Stimulated activated CD8-positive, alpha-beta memory T cell treated with anti-CD3 and anti-CD28 coated beads, Interleukin-15, amount 100 ng/mL, for 48 hours (primary cell): ENCODE measurements around the gene HERC3.

Experiments
- DNase-seq, 2 donors: peaks; one replicate each; pipeline ENCODE4 v3.0.0-alpha.2; 2020; ENCODE audit warnings: low read depth in 2 of 2

Gene HERC3

GRCh38 chr4:88720451-88721428 lies 128.5 kb downstream of the HERC3 start:
- DNase-seq: no peak

- no peak for DNase-seq
Observed at GRCh38 chr4:88722276-88722780, 130.0 kb downstream of the HERC3 start.

GRCh38 chr4:88722828-88723227 lies 130.5 kb downstream of the HERC3 start:
- no peak for DNase-seq

- no peak for DNase-seq
Observed at GRCh38 chr4:88724406-88724805, 132.1 kb downstream of the HERC3 start.

GRCh38 chr4:88725143-88725542 lies 132.9 kb downstream of the HERC3 start:
- no peak for DNase-seq

- DNase-seq: no peak
Observed at GRCh38 chr4:88725986-88726385, 133.7 kb downstream of the HERC3 start.

GRCh38 chr4:88728146-88728545 lies 135.9 kb downstream of the HERC3 start:
- no peak for DNase-seq

GRCh38 chr4:88729146-88729760 lies 137.0 kb downstream of the HERC3 start:
- DNase-seq: no peak

- DNase-seq: no peak
Observed at GRCh38 chr4:88730811-88731210, 138.5 kb downstream of the HERC3 start.

GRCh38 chr4:88731381-88731780 lies 139.1 kb downstream of the HERC3 start:
- no peak for DNase-seq

GRCh38 chr4:88732714-88733368 lies 140.6 kb downstream of the HERC3 start:
- no peak for DNase-seq

GRCh38 chr4:88734403-88734949 lies 142.2 kb downstream of the HERC3 start:
- DNase-seq: no peak

- no peak for DNase-seq
Observed at GRCh38 chr4:88735564-88735963, 143.3 kb downstream of the HERC3 start.

- DNase-seq: no peak
Observed at GRCh38 chr4:88736264-88736663, 144.0 kb downstream of the HERC3 start.

GRCh38 chr4:88737307-88737941 lies 145.1 kb downstream of the HERC3 start:
- DNase-seq: no peak

GRCh38 chr4:88738180-88738579 lies 145.9 kb downstream of the HERC3 start:
- no peak for DNase-seq

GRCh38 chr4:88742561-88742960 lies 150.3 kb downstream of the HERC3 start:
- DNase-seq: no peak

- no peak for DNase-seq
Observed at GRCh38 chr4:88743696-88744095, 151.4 kb downstream of the HERC3 start.

GRCh38 chr4:88744609-88745008 lies 152.3 kb downstream of the HERC3 start:
- no peak for DNase-seq

- DNase-seq: no peak
Observed at GRCh38 chr4:88745175-88745574, 152.9 kb downstream of the HERC3 start.

- DNase-seq: no peak
Observed at GRCh38 chr4:88745581-88746163, 153.4 kb downstream of the HERC3 start.
